HEK293 (cell line): ENCODE results near the gene ARHGAP42.
A peak's percentile ranks its signal among the peaks of the same experiment; 100 is the strongest.

Experiments
- EGR2 ChIP-seq: fragments of 450-650 bp; formaldehyde crosslinking; IDR thresholded peaks from 2 replicates; pipeline ENCODE4 v1.5.1; 2016; ENCODE audit warnings: low read depth, missing biosample characterization, missing genetic modification characterization
- HOXA7 ChIP-seq: sonication (generic); formaldehyde crosslinking; IDR thresholded peaks from 2 replicates; pipeline ENCODE4 v1.8.1; 2022; ENCODE audit warnings: missing genetic modification reagents, borderline replicate concordance
- HOXD13 ChIP-seq: sonication (generic); formaldehyde crosslinking; IDR thresholded peaks from 2 replicates; pipeline ENCODE4 v1.8.0; 2022; ENCODE audit warnings: missing genetic modification reagents, borderline replicate concordance
- KLF8 ChIP-seq: fragments of 450-650 bp; formaldehyde crosslinking; IDR thresholded peaks from 2 replicates; pipeline ENCODE4 v1.5.1; 2016; ENCODE audit warnings: missing biosample characterization, missing genetic modification characterization
- SETDB1 ChIP-seq: IDR thresholded peaks from one replicate; pipeline ENCODE4 v1.6.1; 2017; ENCODE audit warnings: mild to moderate bottlenecking, low read length, moderate library complexity, mixed read lengths; ENCODE audit not compliant: insufficient read length
- TCF7L2 ChIP-seq: IDR thresholded peaks from 2 replicates; pipeline ENCODE4 v1.6.1; 2011; ENCODE audit warnings: low read depth, mild to moderate bottlenecking, inconsistent platforms, low read length, moderate library complexity, borderline replicate concordance
- ZBTB20 ChIP-seq: fragments of 450-650 bp; formaldehyde crosslinking; IDR thresholded peaks from 2 replicates; pipeline ENCODE4 v1.5.1; 2016; ENCODE audit warnings: missing biosample characterization, missing genetic modification characterization
- ZBTB21 ChIP-seq: fragments of 450-650 bp; formaldehyde crosslinking; IDR thresholded peaks from 2 replicates; pipeline ENCODE4 v1.5.1; 2017; ENCODE audit warnings: missing biosample characterization, missing genetic modification characterization
- ZEB2 ChIP-seq: fragments of 450-650 bp; formaldehyde crosslinking; IDR thresholded peaks from 2 replicates; pipeline ENCODE4 v1.5.1; 2016; ENCODE audit warnings: missing biosample characterization, missing genetic modification characterization
- ZNF202 ChIP-seq: fragments of 450-650 bp; formaldehyde crosslinking; IDR thresholded peaks from 2 replicates; pipeline ENCODE4 v1.5.1; 2016; ENCODE audit warnings: missing biosample characterization, missing genetic modification characterization, borderline replicate concordance
- ZNF366 ChIP-seq: fragments of 450-650 bp; formaldehyde crosslinking; conservative IDR thresholded peaks from 2 replicates; pipeline ENCODE4 v1.5.1; 2016; ENCODE audit warnings: missing biosample characterization, missing genetic modification characterization
- ZNF514 ChIP-seq: fragments of 450-650 bp; formaldehyde crosslinking; IDR thresholded peaks from 2 replicates; pipeline ENCODE4 v1.5.1; 2016; ENCODE audit warnings: missing biosample characterization, missing genetic modification characterization
- ZNF596 ChIP-seq: fragments of 450-650 bp; IDR thresholded peaks from 2 replicates; pipeline ENCODE4 v1.5.0; 2018; ENCODE audit warnings: missing biosample characterization, mild to moderate bottlenecking, missing genetic modification characterization, moderate library complexity
- ZNF629 ChIP-seq: fragments of 450-650 bp; formaldehyde crosslinking; IDR thresholded peaks from 2 replicates; pipeline ENCODE4 v1.5.1; 2017; ENCODE audit warnings: missing biosample characterization, missing genetic modification characterization
- ZNF768 ChIP-seq: fragments of 450-650 bp; formaldehyde crosslinking; IDR thresholded peaks from 2 replicates; pipeline ENCODE4 v1.5.1; 2018; ENCODE audit warnings: missing biosample characterization, mild to moderate bottlenecking, missing genetic modification characterization
- ZNF776 ChIP-seq: fragments of 450-650 bp; formaldehyde crosslinking; IDR thresholded peaks from 2 replicates; pipeline ENCODE4 v1.5.0; 2017; ENCODE audit warnings: missing biosample characterization, missing genetic modification characterization, borderline replicate concordance
- TF ChIP-seq, protein P1 (sequence below): fragments of 450-650 bp; formaldehyde crosslinking; IDR thresholded peaks from 2 replicates; pipeline ENCODE4 v1.5.1; 2017; ENCODE audit warnings: missing biosample characterization, missing genetic modification characterization
- TF ChIP-seq, protein P2 (sequence below): fragments of 450-650 bp; formaldehyde crosslinking; IDR thresholded peaks from 2 replicates; pipeline ENCODE4 v1.5.1; 2016; ENCODE audit warnings: missing biosample characterization, missing genetic modification characterization
- TF ChIP-seq, protein P3 (sequence below): fragments of 450-650 bp; formaldehyde crosslinking; IDR thresholded peaks from 2 replicates; pipeline ENCODE4 v1.5.1; 2016; ENCODE audit warnings: missing biosample characterization, missing genetic modification characterization
- TF ChIP-seq, protein P4 (sequence below): fragments of 450-650 bp; IDR thresholded peaks from 2 replicates; pipeline ENCODE4 v1.5.1; 2018; ENCODE audit warnings: missing biosample characterization, mild to moderate bottlenecking, missing genetic modification characterization
- TF ChIP-seq, protein P5 (sequence below): fragments of 450-650 bp; formaldehyde crosslinking; optimal IDR thresholded peaks from 2 replicates; pipeline ENCODE3; 2016; ENCODE audit warnings: missing biosample characterization, mild to moderate bottlenecking, missing genetic modification characterization
- TF ChIP-seq, protein P6 (sequence below): fragments of 450-650 bp; formaldehyde crosslinking; IDR thresholded peaks from 2 replicates; pipeline ENCODE4 v1.5.1; 2016; ENCODE audit warnings: missing biosample characterization, missing genetic modification characterization, low read depth
- TF ChIP-seq, protein P7 (sequence below): fragments of 450-650 bp; formaldehyde crosslinking; IDR thresholded peaks from 2 replicates; pipeline ENCODE4 v1.5.1; 2017; ENCODE audit warnings: missing biosample characterization, missing genetic modification characterization
- TF ChIP-seq, protein P8 (sequence below): fragments of 450-650 bp; formaldehyde crosslinking; IDR thresholded peaks from 2 replicates; pipeline ENCODE4 v1.5.1; 2016; ENCODE audit warnings: missing biosample characterization, missing genetic modification characterization

Gene ARHGAP42

DNA sequence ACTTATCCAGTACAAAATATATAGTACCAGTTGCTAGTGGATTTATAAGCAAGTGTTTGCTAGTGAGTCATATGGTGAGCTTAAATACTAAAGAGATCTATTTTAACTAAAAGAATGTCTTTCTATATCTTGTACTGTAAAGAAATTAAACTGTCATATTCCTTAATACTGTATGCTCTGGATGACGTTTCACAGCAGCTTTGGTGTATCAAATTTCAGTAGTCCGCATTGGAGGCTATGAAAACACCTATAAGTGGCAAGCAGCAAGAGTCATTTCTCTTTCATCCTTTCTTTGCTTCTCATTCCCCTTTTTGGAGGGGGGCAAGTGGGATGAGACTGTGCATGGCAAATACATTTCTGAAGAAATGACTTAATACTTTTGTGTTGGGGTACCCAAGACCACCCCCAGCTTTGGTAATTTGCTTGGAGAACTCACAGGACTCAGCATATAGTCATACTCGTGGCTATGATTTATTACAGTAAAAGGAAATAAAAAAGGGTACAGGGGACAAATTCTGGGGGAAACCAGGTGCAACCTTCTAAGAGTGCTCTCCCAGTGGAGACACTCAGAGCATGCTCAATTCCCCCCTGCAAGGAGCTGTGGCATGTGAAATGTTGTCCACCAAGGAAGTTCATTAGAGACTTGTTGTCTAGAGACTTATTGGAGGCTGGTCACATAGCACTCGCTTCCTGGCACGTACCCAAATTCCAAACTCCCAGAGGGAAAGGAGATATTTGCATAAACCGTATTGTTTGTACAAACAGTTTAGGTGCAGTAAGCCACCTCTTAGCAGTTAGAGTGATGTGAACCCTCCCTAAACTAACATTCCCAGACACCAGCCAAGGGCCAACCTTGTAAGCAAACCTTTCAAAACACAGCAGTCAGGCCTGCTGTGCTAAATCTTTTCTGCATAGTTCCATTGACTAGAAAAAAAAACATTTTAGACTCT is 231.7 kb downstream of the ARHGAP42 start (continued):
- TF ChIP-seq, protein P1, sequence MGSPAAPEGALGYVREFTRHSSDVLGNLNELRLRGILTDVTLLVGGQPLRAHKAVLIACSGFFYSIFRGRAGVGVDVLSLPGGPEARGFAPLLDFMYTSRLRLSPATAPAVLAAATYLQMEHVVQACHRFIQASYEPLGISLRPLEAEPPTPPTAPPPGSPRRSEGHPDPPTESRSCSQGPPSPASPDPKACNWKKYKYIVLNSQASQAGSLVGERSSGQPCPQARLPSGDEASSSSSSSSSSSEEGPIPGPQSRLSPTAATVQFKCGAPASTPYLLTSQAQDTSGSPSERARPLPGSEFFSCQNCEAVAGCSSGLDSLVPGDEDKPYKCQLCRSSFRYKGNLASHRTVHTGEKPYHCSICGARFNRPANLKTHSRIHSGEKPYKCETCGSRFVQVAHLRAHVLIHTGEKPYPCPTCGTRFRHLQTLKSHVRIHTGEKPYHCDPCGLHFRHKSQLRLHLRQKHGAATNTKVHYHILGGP (tag by site-specific recombination), result no peak
- TF ChIP-seq ZNF629 (tag by site-specific recombination), result peak; percentile 66
- no peak for TF ChIP-seq HOXD13 (CRISPR knock-in tag)
- no peak for TF ChIP-seq ZEB2 (tag by site-specific recombination)
- TF ChIP-seq ZBTB20, result no peak
- TF ChIP-seq, protein P2, sequence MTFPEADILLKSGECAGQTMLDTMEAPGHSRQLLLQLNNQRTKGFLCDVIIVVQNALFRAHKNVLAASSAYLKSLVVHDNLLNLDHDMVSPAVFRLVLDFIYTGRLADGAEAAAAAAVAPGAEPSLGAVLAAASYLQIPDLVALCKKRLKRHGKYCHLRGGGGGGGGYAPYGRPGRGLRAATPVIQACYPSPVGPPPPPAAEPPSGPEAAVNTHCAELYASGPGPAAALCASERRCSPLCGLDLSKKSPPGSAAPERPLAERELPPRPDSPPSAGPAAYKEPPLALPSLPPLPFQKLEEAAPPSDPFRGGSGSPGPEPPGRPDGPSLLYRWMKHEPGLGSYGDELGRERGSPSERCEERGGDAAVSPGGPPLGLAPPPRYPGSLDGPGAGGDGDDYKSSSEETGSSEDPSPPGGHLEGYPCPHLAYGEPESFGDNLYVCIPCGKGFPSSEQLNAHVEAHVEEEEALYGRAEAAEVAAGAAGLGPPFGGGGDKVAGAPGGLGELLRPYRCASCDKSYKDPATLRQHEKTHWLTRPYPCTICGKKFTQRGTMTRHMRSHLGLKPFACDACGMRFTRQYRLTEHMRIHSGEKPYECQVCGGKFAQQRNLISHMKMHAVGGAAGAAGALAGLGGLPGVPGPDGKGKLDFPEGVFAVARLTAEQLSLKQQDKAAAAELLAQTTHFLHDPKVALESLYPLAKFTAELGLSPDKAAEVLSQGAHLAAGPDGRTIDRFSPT (tag by site-specific recombination), result no peak
- TF ChIP-seq ZNF202, result no peak
- TF ChIP-seq EGR2, result no peak
- no peak for TF ChIP-seq ZBTB21
- peak; percentile 16; the same call in 1 of the 2 replicates for TF ChIP-seq TCF7L2
- TF ChIP-seq, protein P3, sequence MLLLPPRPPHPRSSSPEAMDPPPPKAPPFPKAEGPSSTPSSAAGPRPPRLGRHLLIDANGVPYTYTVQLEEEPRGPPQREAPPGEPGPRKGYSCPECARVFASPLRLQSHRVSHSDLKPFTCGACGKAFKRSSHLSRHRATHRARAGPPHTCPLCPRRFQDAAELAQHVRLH (tag by site-specific recombination), result no peak
- TF ChIP-seq ZNF776, result no peak
- TF ChIP-seq, protein P4, sequence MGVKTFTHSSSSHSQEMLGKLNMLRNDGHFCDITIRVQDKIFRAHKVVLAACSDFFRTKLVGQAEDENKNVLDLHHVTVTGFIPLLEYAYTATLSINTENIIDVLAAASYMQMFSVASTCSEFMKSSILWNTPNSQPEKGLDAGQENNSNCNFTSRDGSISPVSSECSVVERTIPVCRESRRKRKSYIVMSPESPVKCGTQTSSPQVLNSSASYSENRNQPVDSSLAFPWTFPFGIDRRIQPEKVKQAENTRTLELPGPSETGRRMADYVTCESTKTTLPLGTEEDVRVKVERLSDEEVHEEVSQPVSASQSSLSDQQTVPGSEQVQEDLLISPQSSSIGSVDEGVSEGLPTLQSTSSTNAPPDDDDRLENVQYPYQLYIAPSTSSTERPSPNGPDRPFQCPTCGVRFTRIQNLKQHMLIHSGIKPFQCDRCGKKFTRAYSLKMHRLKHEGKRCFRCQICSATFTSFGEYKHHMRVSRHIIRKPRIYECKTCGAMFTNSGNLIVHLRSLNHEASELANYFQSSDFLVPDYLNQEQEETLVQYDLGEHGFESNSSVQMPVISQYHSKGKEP (tag by site-specific recombination), result 0 out of 2 replicates have a peak, but pooled peaks have one; percentile 38
- no peak for TF ChIP-seq ZNF768
- TF ChIP-seq, protein P5, sequence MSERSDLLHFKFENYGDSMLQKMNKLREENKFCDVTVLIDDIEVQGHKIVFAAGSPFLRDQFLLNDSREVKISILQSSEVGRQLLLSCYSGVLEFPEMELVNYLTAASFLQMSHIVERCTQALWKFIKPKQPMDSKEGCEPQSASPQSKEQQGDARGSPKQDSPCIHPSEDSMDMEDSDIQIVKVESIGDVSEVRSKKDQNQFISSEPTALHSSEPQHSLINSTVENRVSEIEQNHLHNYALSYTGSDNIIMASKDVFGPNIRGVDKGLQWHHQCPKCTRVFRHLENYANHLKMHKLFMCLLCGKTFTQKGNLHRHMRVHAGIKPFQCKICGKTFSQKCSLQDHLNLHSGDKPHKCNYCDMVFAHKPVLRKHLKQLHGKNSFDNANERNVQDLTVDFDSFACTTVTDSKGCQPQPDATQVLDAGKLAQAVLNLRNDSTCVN (tag by site-specific recombination), result no peak
- TF ChIP-seq SETDB1, result no peak
- no peak for TF ChIP-seq ZNF596 (tag by site-specific recombination)
- TF ChIP-seq, protein P6, sequence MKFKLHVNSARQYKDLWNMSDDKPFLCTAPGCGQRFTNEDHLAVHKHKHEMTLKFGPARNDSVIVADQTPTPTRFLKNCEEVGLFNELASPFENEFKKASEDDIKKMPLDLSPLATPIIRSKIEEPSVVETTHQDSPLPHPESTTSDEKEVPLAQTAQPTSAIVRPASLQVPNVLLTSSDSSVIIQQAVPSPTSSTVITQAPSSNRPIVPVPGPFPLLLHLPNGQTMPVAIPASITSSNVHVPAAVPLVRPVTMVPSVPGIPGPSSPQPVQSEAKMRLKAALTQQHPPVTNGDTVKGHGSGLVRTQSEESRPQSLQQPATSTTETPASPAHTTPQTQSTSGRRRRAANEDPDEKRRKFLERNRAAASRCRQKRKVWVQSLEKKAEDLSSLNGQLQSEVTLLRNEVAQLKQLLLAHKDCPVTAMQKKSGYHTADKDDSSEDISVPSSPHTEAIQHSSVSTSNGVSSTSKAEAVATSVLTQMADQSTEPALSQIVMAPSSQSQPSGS, result no peak
- TF ChIP-seq KLF8 (tag by site-specific recombination), result no peak
- TF ChIP-seq ZNF514 (tag by site-specific recombination), result no peak
- TF ChIP-seq, protein P7, sequence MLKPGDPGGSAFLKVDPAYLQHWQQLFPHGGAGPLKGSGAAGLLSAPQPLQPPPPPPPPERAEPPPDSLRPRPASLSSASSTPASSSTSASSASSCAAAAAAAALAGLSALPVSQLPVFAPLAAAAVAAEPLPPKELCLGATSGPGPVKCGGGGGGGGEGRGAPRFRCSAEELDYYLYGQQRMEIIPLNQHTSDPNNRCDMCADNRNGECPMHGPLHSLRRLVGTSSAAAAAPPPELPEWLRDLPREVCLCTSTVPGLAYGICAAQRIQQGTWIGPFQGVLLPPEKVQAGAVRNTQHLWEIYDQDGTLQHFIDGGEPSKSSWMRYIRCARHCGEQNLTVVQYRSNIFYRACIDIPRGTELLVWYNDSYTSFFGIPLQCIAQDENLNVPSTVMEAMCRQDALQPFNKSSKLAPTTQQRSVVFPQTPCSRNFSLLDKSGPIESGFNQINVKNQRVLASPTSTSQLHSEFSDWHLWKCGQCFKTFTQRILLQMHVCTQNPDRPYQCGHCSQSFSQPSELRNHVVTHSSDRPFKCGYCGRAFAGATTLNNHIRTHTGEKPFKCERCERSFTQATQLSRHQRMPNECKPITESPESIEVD (tag by site-specific recombination), result peak; percentile 67
- peak; percentile 68 for TF ChIP-seq ZNF366 (tag by site-specific recombination)
- TF ChIP-seq HOXA7 (CRISPR knock-in tag), result no peak
- TF ChIP-seq, protein P8, sequence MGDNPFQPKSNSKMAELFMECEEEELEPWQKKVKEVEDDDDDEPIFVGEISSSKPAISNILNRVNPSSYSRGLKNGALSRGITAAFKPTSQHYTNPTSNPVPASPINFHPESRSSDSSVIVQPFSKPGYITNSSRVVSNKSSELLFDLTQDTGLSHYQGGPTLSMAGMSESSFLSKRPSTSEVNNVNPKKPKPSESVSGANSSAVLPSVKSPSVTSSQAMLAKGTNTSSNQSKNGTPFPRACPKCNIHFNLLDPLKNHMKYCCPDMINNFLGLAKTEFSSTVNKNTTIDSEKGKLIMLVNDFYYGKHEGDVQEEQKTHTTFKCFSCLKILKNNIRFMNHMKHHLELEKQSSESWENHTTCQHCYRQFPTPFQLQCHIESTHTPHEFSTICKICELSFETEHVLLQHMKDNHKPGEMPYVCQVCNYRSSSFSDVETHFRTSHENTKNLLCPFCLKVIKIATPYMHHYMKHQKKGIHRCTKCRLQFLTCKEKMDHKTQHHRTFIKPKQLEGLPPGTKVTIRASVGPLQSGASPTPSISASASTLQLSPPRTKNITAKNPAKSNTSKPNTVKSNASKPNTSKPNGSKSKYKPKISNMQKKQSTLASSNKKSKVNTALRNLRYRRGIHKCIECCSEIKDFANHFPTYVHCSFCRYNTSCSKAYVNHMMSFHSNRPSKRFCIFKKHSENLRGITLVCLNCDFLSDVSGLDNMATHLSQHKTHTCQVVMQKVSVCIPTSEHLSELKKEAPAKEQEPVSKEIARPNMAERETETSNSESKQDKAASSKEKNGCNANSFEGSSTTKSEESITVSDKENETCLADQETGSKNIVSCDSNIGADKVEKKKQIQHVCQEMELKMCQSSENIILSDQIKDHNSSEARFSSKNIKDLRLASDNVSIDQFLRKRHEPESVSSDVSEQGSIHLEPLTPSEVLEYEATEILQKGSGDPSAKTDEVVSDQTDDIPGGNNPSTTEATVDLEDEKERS (tag by site-specific recombination), result no peak
